Effector memory CD8-positive, alpha-beta T cell (primary cell): ENCODE results near the gene DOP1B.

Experiments used
- ATAC-seq: fragments of 150-1000 bp; cut with Tn5 transposase; replicated peaks from 2 replicates; pipeline ENCODE4 v1.10.0; 2021; ENCODE audit warnings: mild to moderate bottlenecking, moderate library complexity
- DNase-seq, 3 experiments: peaks; one replicate each; pipeline ENCODE4 v3.0.0; 2021
- H3K27ac Mint-ChIP-seq, 2 donors: one replicate each; pipeline ENCODE4 v1.8.0; 2022; ENCODE audit warnings: mild to moderate bottlenecking in 2 of 2, mixed read lengths in 2 of 2, moderate library complexity in 2 of 2
- H3K27me3 Mint-ChIP-seq, 2 donors: one replicate each; pipeline ENCODE4 v1.8.0; 2022; ENCODE audit warnings: mixed read lengths in 2 of 2
- H3K36me3 Mint-ChIP-seq: one replicate; pipeline ENCODE4 v1.8.0; 2022; ENCODE audit warnings: mild to moderate bottlenecking, moderate library complexity, mixed read lengths; ENCODE audit not compliant: insufficient read depth
- H3K4me1 Mint-ChIP-seq, 2 donors: one replicate each; pipeline ENCODE4 v1.8.0; 2022; ENCODE audit warnings: low read depth in 2 of 2, mixed read lengths in 2 of 2
- H3K4me3 Mint-ChIP-seq, 2 donors: one replicate each; pipeline ENCODE4 v1.8.0; 2022; ENCODE audit warnings: mild to moderate bottlenecking in 2 of 2, mixed read lengths in 2 of 2, moderate library complexity in 2 of 2
- H3K9me3 Mint-ChIP-seq, 2 donors: one replicate each; pipeline ENCODE4 v1.8.0; 2022; ENCODE audit warnings: mixed read lengths in 2 of 2
- total RNA-seq, 9 experiments: gene quantifications; one replicate each; lab custom pipeline; 2026; lab: John Stamatoyannopoulos, UW

The DOP1B gene, protein sequence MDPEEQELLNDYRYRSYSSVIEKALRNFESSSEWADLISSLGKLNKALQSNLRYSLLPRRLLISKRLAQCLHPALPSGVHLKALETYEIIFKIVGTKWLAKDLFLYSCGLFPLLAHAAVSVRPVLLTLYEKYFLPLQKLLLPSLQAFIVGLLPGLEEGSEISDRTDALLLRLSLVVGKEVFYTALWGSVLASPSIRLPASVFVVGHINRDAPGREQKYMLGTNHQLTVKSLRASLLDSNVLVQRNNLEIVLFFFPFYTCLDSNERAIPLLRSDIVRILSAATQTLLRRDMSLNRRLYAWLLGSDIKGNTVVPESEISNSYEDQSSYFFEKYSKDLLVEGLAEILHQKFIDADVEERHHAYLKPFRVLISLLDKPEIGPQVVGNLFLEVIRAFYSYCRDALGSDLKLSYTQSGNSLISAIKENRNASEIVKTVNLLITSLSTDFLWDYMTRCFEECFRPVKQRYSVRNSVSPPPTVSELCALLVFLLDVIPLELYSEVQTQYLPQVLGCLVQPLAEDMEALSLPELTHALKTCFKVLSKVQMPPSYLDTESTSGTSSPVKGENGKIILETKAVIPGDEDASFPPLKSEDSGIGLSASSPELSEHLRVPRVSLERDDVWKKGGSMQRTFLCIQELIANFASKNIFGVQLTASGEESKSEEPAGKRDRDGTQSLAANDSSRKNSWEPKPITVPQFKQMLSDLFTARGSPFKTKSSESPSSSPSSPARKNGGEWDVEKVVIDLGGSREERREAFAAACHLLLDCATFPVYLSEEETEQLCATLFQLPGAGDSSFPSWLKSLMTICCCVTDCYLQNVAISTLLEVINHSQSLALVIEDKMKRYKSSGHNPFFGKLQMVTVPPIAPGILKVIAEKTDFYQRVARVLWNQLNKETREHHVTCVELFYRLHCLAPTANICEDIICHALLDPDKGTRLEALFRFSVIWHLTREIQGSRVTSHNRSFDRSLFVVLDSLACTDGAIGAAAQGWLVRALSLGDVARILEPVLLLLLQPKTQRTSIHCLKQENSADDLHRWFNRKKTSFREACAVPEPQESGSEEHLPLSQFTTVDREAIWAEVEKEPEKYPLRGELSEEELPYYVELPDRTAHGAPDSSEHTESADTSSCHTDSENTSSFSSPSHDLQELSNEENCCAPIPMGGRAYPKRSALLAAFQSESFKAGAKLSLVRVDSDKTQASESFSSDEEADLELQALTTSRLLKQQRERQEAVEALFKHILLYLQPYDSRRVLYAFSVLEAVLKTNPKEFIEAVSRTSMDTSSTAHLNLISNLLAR (N-terminal part only)
- 25.2 to 81.6 (median 55.6) reads per million in 9 experiments for total RNA-seq

DNA sequence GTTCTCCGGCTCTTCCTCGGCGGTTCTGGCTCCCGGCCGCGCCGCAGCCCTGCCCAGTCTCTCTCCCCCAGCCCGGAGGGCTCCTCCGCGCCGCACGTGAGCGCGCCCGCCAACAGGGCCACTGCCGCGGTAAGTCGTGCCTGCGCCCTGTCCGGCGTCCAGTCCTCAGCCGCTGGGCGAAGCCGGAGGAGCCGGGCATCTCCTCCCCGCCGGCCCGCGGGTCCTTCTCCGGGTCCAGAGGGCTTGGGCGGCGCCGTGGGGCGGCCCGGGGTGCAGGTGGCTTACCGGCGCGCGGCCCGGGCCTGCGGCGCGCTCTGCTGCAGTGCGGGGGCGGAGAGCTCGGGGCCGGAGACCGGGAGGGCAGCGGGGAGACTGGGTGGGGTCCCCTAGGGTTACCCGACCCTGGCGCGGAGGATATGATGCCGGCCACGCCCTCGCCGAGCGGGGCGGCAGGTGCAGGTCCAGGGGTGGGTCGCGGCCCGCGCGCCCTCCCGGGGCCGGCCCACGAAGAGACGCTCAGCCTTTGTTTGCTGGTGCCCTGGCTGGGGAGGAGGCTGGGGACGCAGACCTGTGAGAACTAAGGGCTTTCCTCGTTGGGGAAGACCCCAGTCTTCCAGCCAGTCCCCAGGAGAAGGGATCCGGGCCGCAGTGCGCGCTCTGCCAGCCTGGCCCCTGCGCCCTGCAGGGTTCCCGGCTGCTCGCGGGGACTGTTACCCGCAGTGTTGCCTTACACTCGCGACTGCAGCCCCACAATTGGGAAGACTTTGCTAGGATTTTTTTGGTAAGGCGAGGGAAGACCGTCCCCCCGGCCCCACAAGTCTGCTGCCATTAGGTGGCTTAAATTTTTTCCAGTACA lies at the start of gene DOP1B:
DOP1B (plus strand) TSS at position 10 of the 856 bp plus-strand sequence. CDS start 7,910 bp downstream, outside the sequence.
- DNase-seq (no peak), ATAC-seq (peak; percentile 1)
- H3K4me1 Mint-ChIP-seq, result peaks cover 11 to 23% of the 10 kb centered on the region in 2 donors
- H3K4me3 Mint-ChIP-seq, result peak within 1 kb of the TSS; percentile 80
- H3K27ac Mint-ChIP-seq, result peak within 1 kb of the TSS; percentile 46 to 51
- no peaks in the 10 kb centered on the region for H3K36me3 Mint-ChIP-seq
- H3K9me3 Mint-ChIP-seq, result no peaks in the 10 kb centered on the region
- no peaks in the 10 kb centered on the region for H3K27me3 Mint-ChIP-seq

- Mint-ChIP-seq H3K4me1 (peaks cover 13 to 16% of the 10 kb centered on the region in 2 donors), H3K4me3 (no peak overlapping the region), H3K27ac (no peak overlapping the region), H3K9me3 (no peaks in the 10 kb centered on the region), H3K36me3 (peaks cover 26% of the 10 kb centered on the region), H3K27me3 (peaks cover 28 to 52% of the 10 kb centered on the region in 2 donors)
- ATAC-seq, result no peak
- DNase-seq, result no peak
Observed at GRCh38 chr21:36109868-36110267, 46.8 kb upstream of the DOP1B start.

GRCh38 chr21:36111238-36111637 lies 45.4 kb upstream of the DOP1B start:
- DNase-seq (no peak), ATAC-seq (no peak)
- H3K36me3 Mint-ChIP-seq, result peaks cover 30% of the 10 kb centered on the region
- H3K27me3 Mint-ChIP-seq, result peaks cover 14 to 39% of the 10 kb centered on the region in 2 donors
- H3K4me3 Mint-ChIP-seq, result no peak overlapping the region
- no peaks in the 10 kb centered on the region for H3K9me3 Mint-ChIP-seq
- H3K27ac Mint-ChIP-seq, result no peak overlapping the region
- peaks cover 13 to 16% of the 10 kb centered on the region in 2 donors for H3K4me1 Mint-ChIP-seq

- DNase-seq, result peak; percentile 29 to 64 (median 35)
- ATAC-seq, result peak; percentile 82
Observed at GRCh38 chr21:36113647-36114428, 42.8 kb upstream of the DOP1B start.

DNA sequence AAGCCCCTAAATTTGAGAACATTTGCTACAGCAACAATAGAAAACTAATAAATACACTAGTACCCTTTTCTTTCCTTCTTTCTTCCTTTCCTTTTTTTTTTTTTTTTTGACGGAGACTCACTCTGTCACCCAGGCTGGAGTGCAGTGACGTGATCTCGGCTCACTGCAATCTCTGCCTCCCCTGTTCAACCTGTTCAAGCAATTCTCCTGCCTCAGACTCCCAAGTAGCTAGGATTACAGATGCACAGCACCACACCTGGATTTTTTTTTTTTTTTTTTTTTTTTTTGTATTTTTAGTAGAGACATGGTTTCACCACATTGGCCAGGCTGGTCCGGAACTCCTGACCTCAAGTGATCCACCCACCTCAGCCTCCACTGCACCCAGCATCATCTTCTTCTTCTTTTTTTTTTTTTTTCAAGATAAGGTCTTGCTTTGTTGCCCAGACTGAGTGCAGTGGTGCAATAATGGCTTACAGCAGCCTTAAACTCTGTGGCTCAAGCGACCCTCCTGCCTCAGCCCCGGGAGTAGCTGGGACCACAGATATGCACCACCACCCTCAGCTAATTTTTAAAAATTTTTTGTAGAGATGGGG lies 41.4 kb upstream of the DOP1B start:
- DNase-seq (no peak), ATAC-seq (no peak)
- H3K27me3 Mint-ChIP-seq, result peaks cover 0 to 3% of the 10 kb centered on the region in 2 donors
- H3K36me3 Mint-ChIP-seq, result peaks cover 30% of the 10 kb centered on the region
- H3K4me1 Mint-ChIP-seq, result peaks cover 13 to 16% of the 10 kb centered on the region in 2 donors
- H3K27ac Mint-ChIP-seq, result no peak overlapping the region
- no peak overlapping the region for H3K4me3 Mint-ChIP-seq
- H3K9me3 Mint-ChIP-seq, result no peaks in the 10 kb centered on the region

More at GRCh38 chr21:36113647-36114428, 42.8 kb upstream of the DOP1B start:
- H3K4me3 Mint-ChIP-seq, result peak overlapping the region; percentile 75 to 80
- no peaks in the 10 kb centered on the region for H3K9me3 Mint-ChIP-seq
- peak overlapping the region; percentile 68 to 78 for H3K27ac Mint-ChIP-seq
- peaks cover 30% of the 10 kb centered on the region for H3K36me3 Mint-ChIP-seq
- peaks cover 0 to 16% of the 10 kb centered on the region in 2 donors for H3K27me3 Mint-ChIP-seq
- H3K4me1 Mint-ChIP-seq, result peaks cover 13 to 16% of the 10 kb centered on the region in 2 donors

DNA sequence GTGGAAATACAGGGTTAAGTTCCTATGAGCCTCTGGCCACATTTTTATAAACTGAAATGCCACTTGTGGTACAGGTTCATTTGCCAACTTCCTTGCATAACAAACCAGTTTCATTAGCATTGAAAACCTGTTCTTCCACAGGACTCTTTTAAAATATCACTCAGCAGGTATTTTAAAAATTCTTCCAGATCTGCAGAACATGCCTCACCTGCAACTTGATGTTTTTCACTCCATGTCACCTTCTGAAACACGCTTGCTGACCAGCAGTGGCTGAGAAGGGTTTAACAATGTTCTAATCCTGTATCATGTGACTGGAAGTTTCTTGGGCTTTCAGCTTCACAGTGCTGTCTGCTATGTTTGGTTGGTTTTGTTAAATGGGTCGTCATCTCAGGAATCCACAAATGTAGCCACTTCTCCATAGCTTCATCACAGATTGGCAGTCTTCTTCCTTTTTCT lies 39.3 kb upstream of the DOP1B start:
- H3K4me3 Mint-ChIP-seq, result no peak overlapping the region
- peaks cover 13 to 15% of the 10 kb centered on the region in 2 donors for H3K4me1 Mint-ChIP-seq
- H3K9me3 Mint-ChIP-seq, result no peaks in the 10 kb centered on the region
- DNase-seq, result no peak
- H3K36me3 Mint-ChIP-seq, result peaks cover 26% of the 10 kb centered on the region
- ATAC-seq, result no peak
- no peak overlapping the region for H3K27ac Mint-ChIP-seq
- no peaks in the 10 kb centered on the region for H3K27me3 Mint-ChIP-seq

- Mint-ChIP-seq H3K27ac (no peak overlapping the region), H3K4me3 (no peak overlapping the region), H3K4me1 (peaks cover 0 to 3% of the 10 kb centered on the region in 2 donors), H3K27me3 (no peaks in the 10 kb centered on the region), H3K9me3 (no peaks in the 10 kb centered on the region), H3K36me3 (no peaks in the 10 kb centered on the region)
- ATAC-seq, result no peak
- DNase-seq, result no peak
Observed at GRCh38 chr21:36120304-36120888, 36.2 kb upstream of the DOP1B start.

GRCh38 chr21:36122977-36123376 lies 33.6 kb upstream of the DOP1B start:
- no peak for DNase-seq
- no peak overlapping the region for H3K27ac Mint-ChIP-seq
- no peak for ATAC-seq
- no peaks in the 10 kb centered on the region for H3K9me3 Mint-ChIP-seq
- H3K4me1 Mint-ChIP-seq, result peaks cover 0 to 7% of the 10 kb centered on the region in 2 donors
- no peak overlapping the region for H3K4me3 Mint-ChIP-seq
- H3K27me3 Mint-ChIP-seq, result no peaks in the 10 kb centered on the region
- H3K36me3 Mint-ChIP-seq, result no peaks in the 10 kb centered on the region

GRCh38 chr21:36124395-36124794 lies 32.2 kb upstream of the DOP1B start:
- DNase-seq (no peak), ATAC-seq (no peak)
- Mint-ChIP-seq H3K4me1 (peaks cover 0 to 10% of the 10 kb centered on the region in 2 donors), H3K36me3 (no peaks in the 10 kb centered on the region), H3K4me3 (peak overlapping the region in 1 of 2 donors; percentile 23), H3K9me3 (no peaks in the 10 kb centered on the region), H3K27ac (no peak overlapping the region), H3K27me3 (no peaks in the 10 kb centered on the region)

DNA sequence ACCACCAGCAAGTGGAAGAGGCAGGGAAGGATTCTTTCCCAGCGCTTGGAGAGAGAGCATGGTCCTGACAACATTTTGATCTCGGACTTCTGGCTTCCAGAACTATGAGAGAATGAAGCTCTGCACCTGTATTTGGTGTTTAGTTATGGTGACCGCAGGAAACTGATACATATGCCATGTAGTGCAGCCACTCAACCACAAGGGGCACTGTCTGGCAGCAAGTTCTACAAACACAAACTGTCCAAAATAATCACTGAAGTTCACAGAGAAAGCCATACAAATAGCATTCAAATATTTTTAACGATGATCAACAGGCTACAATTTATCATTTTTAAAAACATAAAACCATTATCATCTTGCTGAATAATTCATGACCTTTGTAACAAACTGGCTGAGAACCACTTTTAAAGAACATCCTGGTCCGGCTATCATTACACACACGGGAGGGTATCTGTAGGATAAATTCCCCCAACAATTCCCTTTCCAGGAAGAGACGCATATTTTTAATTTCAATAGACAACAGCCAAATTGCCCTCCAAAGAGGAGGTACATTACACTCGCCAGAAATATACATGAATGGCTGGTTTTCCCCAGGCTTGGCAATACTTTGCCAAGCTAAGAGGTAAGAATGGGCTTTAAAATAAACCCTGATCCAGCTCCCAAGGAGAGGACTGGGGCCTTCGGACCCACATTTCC lies 31.0 kb upstream of the DOP1B start:
- Mint-ChIP-seq H3K4me1 (peaks cover 5 to 14% of the 10 kb centered on the region in 2 donors), H3K27me3 (no peaks in the 10 kb centered on the region), H3K9me3 (no peaks in the 10 kb centered on the region), H3K4me3 (no peak overlapping the region), H3K27ac (no peak overlapping the region), H3K36me3 (peaks cover 4% of the 10 kb centered on the region)
- DNase-seq (peak; percentile 44 to 51 (median 50)), ATAC-seq (peak; percentile 44)

DNA sequence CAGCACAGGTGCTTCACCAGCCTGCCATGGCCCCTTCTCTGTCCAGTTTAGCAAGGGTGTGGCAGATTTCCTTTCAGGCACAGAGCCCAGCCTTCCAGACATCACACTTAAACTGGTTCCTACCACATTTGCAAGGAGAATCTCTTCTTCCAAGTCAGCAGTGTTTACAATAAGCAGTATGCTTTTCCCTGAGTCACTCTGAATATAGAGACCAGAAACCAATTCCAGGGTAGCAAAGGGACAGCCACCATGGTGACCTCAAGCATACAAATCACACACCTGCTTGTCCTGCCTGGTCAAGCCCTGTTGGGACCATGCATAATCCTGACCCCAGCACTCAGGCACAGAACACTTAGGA lies 30.4 kb upstream of the DOP1B start:
- no peak for DNase-seq

More for the DNA sequence above, 30.4 kb upstream of the DOP1B start:
- H3K36me3 Mint-ChIP-seq, result peaks cover 4% of the 10 kb centered on the region
- no peaks in the 10 kb centered on the region for H3K27me3 Mint-ChIP-seq
- no peaks in the 10 kb centered on the region for H3K9me3 Mint-ChIP-seq
- ATAC-seq, result no peak
- no peak overlapping the region for H3K4me3 Mint-ChIP-seq
- H3K4me1 Mint-ChIP-seq, result peaks cover 8 to 17% of the 10 kb centered on the region in 2 donors
- no peak overlapping the region for H3K27ac Mint-ChIP-seq
